Neutrophil (primary cell): Measurements from ENCODE around the gene ODAD4.

Source experiments
- H3K27ac ChIP-seq: fragments of 200-600 bp; sonication (generic); 2 replicates; pipeline ENCODE4 v1.5.1; 2016; ENCODE audit warnings: mild to moderate bottlenecking, moderate library complexity
- H3K27me3 ChIP-seq: fragments of 200-600 bp; sonication (generic); 2 replicates; pipeline ENCODE4 v1.6.0; 2016; ENCODE audit warnings: mild to moderate bottlenecking
- H3K36me3 ChIP-seq: fragments of 200-600 bp; sonication (generic); 2 replicates; pipeline ENCODE4 v1.5.1; 2017
- H3K4me1 ChIP-seq, 2 experiments: fragments of 200-600 bp in 1 of 2; sonication (generic) in 1 of 2; 1 replicate in 1 of 2; 2 replicates in 1 of 2; pipeline versions ENCODE4 v1.5.1 to v1.6.1; 2013 to 2016; ENCODE audit warnings: low read depth in 1 of 2, low read length in 1 of 2, mild to moderate bottlenecking in 1 of 2, moderate library complexity in 1 of 2; ENCODE audit not compliant: control insufficient read depth in 1 of 2, insufficient read depth in 1 of 2
- H3K4me3 ChIP-seq, 2 experiments: fragments of 200-600 bp in 1 of 2; sonication (generic) in 1 of 2; 1 replicate in 1 of 2; 2 replicates in 1 of 2; pipeline ENCODE4 v1.5.1; 2013 to 2016; ENCODE audit warnings: low read depth in 1 of 2, low read length in 1 of 2, mild to moderate bottlenecking in 1 of 2, moderate library complexity in 1 of 2
- H3K9me3 ChIP-seq: fragments of 200-600 bp; sonication (generic); 2 replicates; pipeline ENCODE4 v1.5.1; 2016
- TF ChIP-seq, protein P1 (sequence below): fragments of 200-600 bp; sonication (generic); IDR thresholded peaks from 2 replicates; pipeline ENCODE4 v1.5.1; 2016; ENCODE audit warnings: antibody characterized with exemption

The ODAD4 gene, protein sequence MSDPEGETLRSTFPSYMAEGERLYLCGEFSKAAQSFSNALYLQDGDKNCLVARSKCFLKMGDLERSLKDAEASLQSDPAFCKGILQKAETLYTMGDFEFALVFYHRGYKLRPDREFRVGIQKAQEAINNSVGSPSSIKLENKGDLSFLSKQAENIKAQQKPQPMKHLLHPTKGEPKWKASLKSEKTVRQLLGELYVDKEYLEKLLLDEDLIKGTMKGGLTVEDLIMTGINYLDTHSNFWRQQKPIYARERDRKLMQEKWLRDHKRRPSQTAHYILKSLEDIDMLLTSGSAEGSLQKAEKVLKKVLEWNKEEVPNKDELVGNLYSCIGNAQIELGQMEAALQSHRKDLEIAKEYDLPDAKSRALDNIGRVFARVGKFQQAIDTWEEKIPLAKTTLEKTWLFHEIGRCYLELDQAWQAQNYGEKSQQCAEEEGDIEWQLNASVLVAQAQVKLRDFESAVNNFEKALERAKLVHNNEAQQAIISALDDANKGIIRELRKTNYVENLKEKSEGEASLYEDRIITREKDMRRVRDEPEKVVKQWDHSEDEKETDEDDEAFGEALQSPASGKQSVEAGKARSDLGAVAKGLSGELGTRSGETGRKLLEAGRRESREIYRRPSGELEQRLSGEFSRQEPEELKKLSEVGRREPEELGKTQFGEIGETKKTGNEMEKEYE

DNA sequence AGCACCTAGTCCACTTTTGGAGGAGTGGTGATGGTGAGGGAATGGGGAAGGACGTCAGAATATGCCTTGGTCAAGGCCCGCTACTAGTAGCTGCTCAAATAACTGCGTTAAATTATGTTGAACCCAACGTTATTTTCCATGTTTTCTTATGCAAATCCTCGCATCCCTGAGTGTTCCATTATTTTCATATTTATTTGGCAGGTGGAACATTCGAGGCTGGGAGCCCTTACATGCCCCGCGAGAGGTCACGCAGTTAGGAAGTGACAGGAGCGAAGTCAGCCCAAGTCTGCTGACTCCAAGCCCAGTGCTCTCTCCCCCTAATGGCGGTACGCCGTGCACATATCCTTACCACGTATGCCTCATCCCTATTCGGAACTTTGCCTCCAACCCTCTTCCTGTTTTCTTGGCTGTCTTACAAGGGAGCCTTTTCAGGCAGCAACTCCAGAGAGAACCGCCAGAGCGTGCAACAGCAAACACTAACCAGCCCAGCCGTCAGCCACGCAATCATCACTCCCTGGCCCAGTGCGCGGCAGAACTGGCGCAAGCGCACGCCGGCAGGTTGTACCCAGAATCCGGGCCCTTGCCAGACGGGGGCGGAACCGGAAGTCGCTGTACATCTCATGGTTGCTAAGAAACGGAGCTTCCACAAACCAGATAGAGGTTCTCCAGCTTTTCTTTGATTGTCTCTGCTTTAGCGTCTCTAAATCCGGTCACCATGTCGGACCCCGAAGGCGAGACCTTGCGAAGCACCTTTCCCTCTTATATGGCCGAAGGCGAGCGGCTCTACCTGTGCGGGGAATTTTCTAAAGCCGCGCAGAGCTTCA is at the start of gene ODAD4:
Gene ODAD4 (plus strand): TSS at position 609 of the 824 bp plus-strand sequence. CDS start 107 bp downstream, at position 716.
- Histone ChIP-seq H3K27me3 (no peaks in the 10 kb centered on the region), H3K4me3 (peak within 1 kb of the TSS; percentile 66 to 72), H3K9me3 (no peaks in the 10 kb centered on the region), H3K4me1 (peaks cover 28 to 37% of the 10 kb centered on the region in 2 experiments), H3K27ac (peak within 1 kb of the TSS; percentile 82), H3K36me3 (no peaks in the 10 kb centered on the region)
- TF ChIP-seq, protein P1, sequence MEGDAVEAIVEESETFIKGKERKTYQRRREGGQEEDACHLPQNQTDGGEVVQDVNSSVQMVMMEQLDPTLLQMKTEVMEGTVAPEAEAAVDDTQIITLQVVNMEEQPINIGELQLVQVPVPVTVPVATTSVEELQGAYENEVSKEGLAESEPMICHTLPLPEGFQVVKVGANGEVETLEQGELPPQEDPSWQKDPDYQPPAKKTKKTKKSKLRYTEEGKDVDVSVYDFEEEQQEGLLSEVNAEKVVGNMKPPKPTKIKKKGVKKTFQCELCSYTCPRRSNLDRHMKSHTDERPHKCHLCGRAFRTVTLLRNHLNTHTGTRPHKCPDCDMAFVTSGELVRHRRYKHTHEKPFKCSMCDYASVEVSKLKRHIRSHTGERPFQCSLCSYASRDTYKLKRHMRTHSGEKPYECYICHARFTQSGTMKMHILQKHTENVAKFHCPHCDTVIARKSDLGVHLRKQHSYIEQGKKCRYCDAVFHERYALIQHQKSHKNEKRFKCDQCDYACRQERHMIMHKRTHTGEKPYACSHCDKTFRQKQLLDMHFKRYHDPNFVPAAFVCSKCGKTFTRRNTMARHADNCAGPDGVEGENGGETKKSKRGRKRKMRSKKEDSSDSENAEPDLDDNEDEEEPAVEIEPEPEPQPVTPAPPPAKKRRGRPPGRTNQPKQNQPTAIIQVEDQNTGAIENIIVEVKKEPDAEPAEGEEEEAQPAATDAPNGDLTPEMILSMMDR = peak; percentile 79

DNA sequence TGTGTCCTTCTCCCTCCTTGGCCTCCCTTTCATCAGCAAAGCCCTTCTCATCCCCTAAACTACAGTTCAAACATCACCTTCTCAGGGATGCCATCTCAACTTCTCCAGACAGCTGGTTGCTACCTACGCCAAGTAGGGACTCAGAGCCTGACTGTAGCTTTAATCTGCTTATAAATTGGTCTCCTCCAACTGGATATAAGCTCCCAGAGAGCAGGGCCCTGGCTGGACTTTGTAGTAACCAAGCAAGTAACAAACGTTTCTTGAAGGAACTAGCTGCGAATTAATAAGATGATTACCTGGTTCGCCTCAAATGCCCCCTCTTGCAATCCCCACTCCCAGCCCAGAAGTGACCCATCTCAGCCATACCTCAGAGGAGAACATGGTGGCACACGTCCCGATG is 47.7 kb upstream of the ODAD4 start:
- Histone ChIP-seq H3K27me3 (no peaks in the 10 kb centered on the region), H3K36me3 (peaks cover 79% of the 10 kb centered on the region)

DNA sequence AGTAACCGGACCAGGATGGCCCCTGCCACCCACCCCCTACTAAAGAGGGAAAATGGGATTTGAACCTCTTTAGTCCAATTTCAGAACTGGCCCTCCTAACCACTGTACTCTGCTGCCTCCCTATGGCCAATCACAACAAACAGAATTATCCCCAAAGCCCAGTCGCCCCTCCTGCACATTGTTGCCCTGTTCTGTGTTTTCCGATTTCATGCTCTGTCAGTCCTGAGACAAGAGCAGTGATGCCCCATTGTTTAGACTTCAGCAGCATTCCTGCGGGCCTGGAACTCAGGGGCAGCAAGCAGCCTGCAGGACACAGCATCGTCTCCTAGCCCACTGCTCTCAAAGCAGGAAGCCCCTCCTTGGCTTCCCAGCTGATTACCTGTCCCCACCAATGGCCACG is 44.7 kb upstream of the ODAD4 start:
- TF ChIP-seq, protein P1 = no peak
- Histone ChIP-seq H3K27me3 (no peaks in the 10 kb centered on the region), H3K36me3 (peaks cover 86% of the 10 kb centered on the region), H3K4me1 (no peaks in the 10 kb centered on the region), H3K9me3 (no peaks in the 10 kb centered on the region), H3K4me3 (no peak overlapping the region), H3K27ac (no peak overlapping the region)

More for the DNA sequence above, 47.7 kb upstream of the ODAD4 start:
- TF ChIP-seq, protein P1 = no peak
- Histone ChIP-seq H3K4me1 (no peaks in the 10 kb centered on the region), H3K4me3 (no peak overlapping the region), H3K27ac (no peak overlapping the region), H3K9me3 (no peaks in the 10 kb centered on the region)

DNA sequence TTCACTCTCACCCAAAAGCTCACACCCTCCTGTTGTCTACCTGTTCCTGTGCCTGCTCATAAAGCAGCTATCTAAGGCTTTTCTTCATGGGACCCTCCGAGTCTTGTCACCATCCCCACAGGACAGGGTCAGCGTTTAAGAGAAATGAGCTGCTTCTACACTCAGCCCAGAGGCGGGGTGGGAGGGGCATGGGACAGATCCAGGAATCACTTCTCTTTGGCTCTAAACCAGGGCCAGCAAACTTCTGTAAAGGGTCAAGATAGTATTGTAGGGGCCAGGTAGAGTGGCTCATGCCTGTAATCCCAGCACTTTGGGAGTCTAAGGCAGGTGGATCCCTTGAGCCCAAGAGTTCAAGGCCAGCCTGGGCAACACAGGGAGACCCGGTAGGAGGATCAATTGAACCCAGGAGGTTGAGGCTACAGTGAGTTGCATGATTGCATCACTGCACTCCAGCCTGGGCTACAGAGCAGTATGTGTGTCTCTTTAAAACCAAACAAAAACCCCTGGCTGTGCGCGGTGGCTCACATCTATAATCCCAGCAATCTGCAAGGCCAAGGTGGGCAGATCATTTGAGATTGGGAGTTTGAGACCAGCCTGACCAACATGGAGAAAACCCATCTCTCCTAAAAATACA is 42.0 kb upstream of the ODAD4 start:
- peaks cover 98% of the 10 kb centered on the region for H3K36me3 ChIP-seq
- TF ChIP-seq, protein P1 = no peak

More for the DNA sequence above, 42.0 kb upstream of the ODAD4 start:
- Histone ChIP-seq H3K27ac (no peak overlapping the region), H3K4me3 (no peak overlapping the region), H3K4me1 (no peaks in the 10 kb centered on the region), H3K27me3 (no peaks in the 10 kb centered on the region), H3K9me3 (no peaks in the 10 kb centered on the region)
